Neural cell (in vitro differentiated cells): Measurements from ENCODE around the gene TMEM147. TPM values are rescaled to one million over a fixed set of nuclear protein-coding genes. Genes with fewer than 3 reads are reported as not detected.

ENCODE experiments used
- H2AFZ ChIP-seq: fragments of 200-600, 300-800 bp; sonication (generic), shearing (Covaris generic); 2 replicates; pipeline ENCODE4 v1.6.0; 2014; ENCODE audit warnings: low read depth, mild to moderate bottlenecking, antibody characterized with exemption, low read length, moderate library complexity
- H3F3A ChIP-seq: fragments of 200-600 bp; shearing (Covaris generic); 2 replicates; pipeline ENCODE4 v1.6.1; 2016; ENCODE audit warnings: mild to moderate bottlenecking, moderate library complexity, mixed read lengths, antibody characterized with exemption, low read length; ENCODE audit not compliant: insufficient read depth, poor library complexity, severe bottlenecking
- H3K27ac ChIP-seq: fragments of 200-600, 300-800 bp; sonication (generic), shearing (Covaris generic); 2 replicates; pipeline ENCODE4 v1.5.1; 2014; ENCODE audit warnings: mild to moderate bottlenecking, low read length, moderate library complexity
- H3K27me3 ChIP-seq: fragments of 300-800, 200-600 bp; sonication (generic), shearing (Covaris generic); 2 replicates; pipeline ENCODE4 v1.6.0; 2014; ENCODE audit warnings: mild to moderate bottlenecking, low read depth, low read length, moderate library complexity; ENCODE audit not compliant: insufficient read depth
- H3K36me3 ChIP-seq: fragments of 300-800, 200-600 bp; sonication (generic), shearing (Covaris generic); 2 replicates; pipeline ENCODE4 v1.5.1; 2014; ENCODE audit warnings: mild to moderate bottlenecking, antibody characterized with exemption, low read length, moderate library complexity; ENCODE audit not compliant: insufficient read depth
- H3K4me2 ChIP-seq: fragments of 300-800, 200-600 bp; sonication (generic), shearing (Covaris generic); 2 replicates; pipeline ENCODE4 v1.6.0; 2014; ENCODE audit warnings: mild to moderate bottlenecking, low read length
- H3K4me3 ChIP-seq: fragments of 300-800, 200-600 bp; sonication (generic), shearing (Covaris generic); 2 replicates; pipeline ENCODE4 v1.5.1; 2014; ENCODE audit warnings: mild to moderate bottlenecking, low read length, moderate library complexity
- H3K79me2 ChIP-seq: fragments of 200-600 bp; shearing (Covaris generic); replicated peaks from 2 replicates; pipeline ENCODE4 v1.6.0; 2014; ENCODE audit warnings: mild to moderate bottlenecking, low read length, moderate library complexity; ENCODE audit not compliant: insufficient read depth
- H3K9ac ChIP-seq: fragments of 300-800, 200-600 bp; sonication (generic), shearing (Covaris generic); 2 replicates; pipeline ENCODE4 v1.6.1; 2016; ENCODE audit warnings: mild to moderate bottlenecking, low read length, mixed read lengths
- H3K9me2 ChIP-seq: fragments of 200-600 bp; shearing (Covaris generic); 2 replicates; pipeline ENCODE4 v1.6.1; 2016; ENCODE audit warnings: mild to moderate bottlenecking, low read length, mixed read lengths; ENCODE audit not compliant: insufficient read depth
- H3K9me3 ChIP-seq: fragments of 200-600, 300-800 bp; sonication (generic), shearing (Covaris generic); 2 replicates; pipeline ENCODE4 v1.6.1; 2016; ENCODE audit warnings: mild to moderate bottlenecking, mixed run types, low read length, moderate library complexity, mixed read lengths
- H4K20me1 ChIP-seq: fragments of 200-600 bp; shearing (Covaris generic); 2 replicates; pipeline ENCODE4 v1.6.1; 2016; ENCODE audit warnings: mild to moderate bottlenecking, mixed run types; ENCODE audit not compliant: insufficient read depth
- EP300 ChIP-seq: fragments of 450-650 bp; conservative IDR thresholded peaks from 2 replicates; pipeline ENCODE4 v1.6.1; 2014; ENCODE audit warnings: antibody characterized with exemption, mild to moderate bottlenecking, moderate library complexity; ENCODE audit not compliant: poor library complexity, severe bottlenecking
- EZH2 ChIP-seq: fragments of 200-600, 300-800 bp; shearing (Covaris generic), sonication (generic); IDR thresholded peaks from 2 replicates; pipeline ENCODE4 v1.6.1; 2014; ENCODE audit warnings: antibody characterized with exemption, low read length, borderline replicate concordance, mild to moderate bottlenecking; ENCODE audit not compliant: insufficient read depth, poor library complexity, severe bottlenecking
- MXI1 ChIP-seq: fragments of 450-650 bp; conservative IDR thresholded peaks from 2 replicates; pipeline ENCODE4 v1.6.1; 2014; ENCODE audit warnings: antibody characterized with exemption, mild to moderate bottlenecking; ENCODE audit not compliant: poor library complexity, severe bottlenecking
- POLR2AphosphoS5 ChIP-seq: IDR thresholded peaks from 2 replicates; pipeline ENCODE4 v1.6.1; 2012
- RAD21 ChIP-seq: fragments of 450-650 bp; conservative IDR thresholded peaks from 2 replicates; pipeline ENCODE4 v1.6.1; 2014; ENCODE audit warnings: antibody characterized with exemption, mild to moderate bottlenecking, moderate library complexity
- SMC3 ChIP-seq: fragments of 450-650 bp; conservative IDR thresholded peaks from 2 replicates; pipeline ENCODE4 v1.6.1; 2014; ENCODE audit warnings: antibody characterized with exemption, mild to moderate bottlenecking, moderate library complexity; ENCODE audit not compliant: poor library complexity
- TAF1 ChIP-seq: IDR thresholded peaks from 2 replicates; pipeline ENCODE4 v1.6.1; 2012; ENCODE audit warnings: low read depth
- polyA plus RNA-seq: library from polyadenylated mRNA; depleted of rRNA; stranded (reverse); fragments of >200 nt; gene quantifications from 2 replicates; pipeline ENCODE4 v1.2.3, GENCODE V29; 2014
- TF ChIP-seq, protein P1 (sequence below): fragments of 450-650 bp; IDR thresholded peaks from 2 replicates; pipeline ENCODE4 v1.5.1; 2014; ENCODE audit warnings: antibody characterized with exemption, mild to moderate bottlenecking, moderate library complexity; ENCODE audit not compliant: poor library complexity, severe bottlenecking
- TF ChIP-seq, protein P2 (sequence below): IDR thresholded peaks from 2 replicates; pipeline ENCODE4 v1.6.1; 2012; ENCODE audit warnings: borderline replicate concordance

The TMEM147 gene
- polyA plus RNA-seq, 1 donor from 2014 or later, result 106 TPM

DNA sequence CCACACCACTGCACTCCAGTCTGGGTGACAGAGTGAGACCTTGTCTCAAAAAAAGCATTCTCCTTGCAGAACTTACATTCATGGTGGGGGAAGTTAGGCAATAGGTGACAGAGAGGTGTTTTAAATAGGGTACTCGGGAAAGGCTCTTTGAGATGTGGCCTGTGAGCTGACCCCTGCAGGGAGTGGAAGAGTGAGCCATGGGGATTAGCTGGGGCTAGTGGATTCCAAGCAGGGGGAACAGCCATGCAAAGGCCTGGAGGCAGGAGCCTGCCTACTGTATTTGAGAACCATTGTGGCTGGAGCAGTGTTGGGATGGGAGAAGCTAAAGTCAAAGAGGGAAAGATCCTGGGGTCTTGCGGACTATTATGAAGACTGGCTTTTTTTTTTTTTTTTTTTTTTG lies 28.1 kb upstream of the TMEM147 start:
- Histone ChIP-seq H3K9me2 (no peaks in the 10 kb centered on the region), H3F3A (no peaks in the 10 kb centered on the region), H4K20me1 (no peaks in the 10 kb centered on the region), H3K9me3 (no peaks in the 10 kb centered on the region), H3K4me3 (no peak overlapping the region), H3K79me2 (no peaks in the 10 kb centered on the region), H3K27ac (no peak overlapping the region), H3K27me3 (peaks cover 4% of the 10 kb centered on the region), H3K4me2 (no peak overlapping the region), H3K36me3 (no peaks in the 10 kb centered on the region), H3K9ac (no peak overlapping the region), H2AFZ (no peak overlapping the region)
- TF ChIP-seq SMC3 (no peak), MXI1 (no peak), EP300 (no peak), RAD21 (no peak), TAF1 (no peak), POLR2AphosphoS5 (no peak), EZH2 (no peak)
- TF ChIP-seq, protein P1, sequence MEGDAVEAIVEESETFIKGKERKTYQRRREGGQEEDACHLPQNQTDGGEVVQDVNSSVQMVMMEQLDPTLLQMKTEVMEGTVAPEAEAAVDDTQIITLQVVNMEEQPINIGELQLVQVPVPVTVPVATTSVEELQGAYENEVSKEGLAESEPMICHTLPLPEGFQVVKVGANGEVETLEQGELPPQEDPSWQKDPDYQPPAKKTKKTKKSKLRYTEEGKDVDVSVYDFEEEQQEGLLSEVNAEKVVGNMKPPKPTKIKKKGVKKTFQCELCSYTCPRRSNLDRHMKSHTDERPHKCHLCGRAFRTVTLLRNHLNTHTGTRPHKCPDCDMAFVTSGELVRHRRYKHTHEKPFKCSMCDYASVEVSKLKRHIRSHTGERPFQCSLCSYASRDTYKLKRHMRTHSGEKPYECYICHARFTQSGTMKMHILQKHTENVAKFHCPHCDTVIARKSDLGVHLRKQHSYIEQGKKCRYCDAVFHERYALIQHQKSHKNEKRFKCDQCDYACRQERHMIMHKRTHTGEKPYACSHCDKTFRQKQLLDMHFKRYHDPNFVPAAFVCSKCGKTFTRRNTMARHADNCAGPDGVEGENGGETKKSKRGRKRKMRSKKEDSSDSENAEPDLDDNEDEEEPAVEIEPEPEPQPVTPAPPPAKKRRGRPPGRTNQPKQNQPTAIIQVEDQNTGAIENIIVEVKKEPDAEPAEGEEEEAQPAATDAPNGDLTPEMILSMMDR, result no peak
- TF ChIP-seq, protein P2, sequence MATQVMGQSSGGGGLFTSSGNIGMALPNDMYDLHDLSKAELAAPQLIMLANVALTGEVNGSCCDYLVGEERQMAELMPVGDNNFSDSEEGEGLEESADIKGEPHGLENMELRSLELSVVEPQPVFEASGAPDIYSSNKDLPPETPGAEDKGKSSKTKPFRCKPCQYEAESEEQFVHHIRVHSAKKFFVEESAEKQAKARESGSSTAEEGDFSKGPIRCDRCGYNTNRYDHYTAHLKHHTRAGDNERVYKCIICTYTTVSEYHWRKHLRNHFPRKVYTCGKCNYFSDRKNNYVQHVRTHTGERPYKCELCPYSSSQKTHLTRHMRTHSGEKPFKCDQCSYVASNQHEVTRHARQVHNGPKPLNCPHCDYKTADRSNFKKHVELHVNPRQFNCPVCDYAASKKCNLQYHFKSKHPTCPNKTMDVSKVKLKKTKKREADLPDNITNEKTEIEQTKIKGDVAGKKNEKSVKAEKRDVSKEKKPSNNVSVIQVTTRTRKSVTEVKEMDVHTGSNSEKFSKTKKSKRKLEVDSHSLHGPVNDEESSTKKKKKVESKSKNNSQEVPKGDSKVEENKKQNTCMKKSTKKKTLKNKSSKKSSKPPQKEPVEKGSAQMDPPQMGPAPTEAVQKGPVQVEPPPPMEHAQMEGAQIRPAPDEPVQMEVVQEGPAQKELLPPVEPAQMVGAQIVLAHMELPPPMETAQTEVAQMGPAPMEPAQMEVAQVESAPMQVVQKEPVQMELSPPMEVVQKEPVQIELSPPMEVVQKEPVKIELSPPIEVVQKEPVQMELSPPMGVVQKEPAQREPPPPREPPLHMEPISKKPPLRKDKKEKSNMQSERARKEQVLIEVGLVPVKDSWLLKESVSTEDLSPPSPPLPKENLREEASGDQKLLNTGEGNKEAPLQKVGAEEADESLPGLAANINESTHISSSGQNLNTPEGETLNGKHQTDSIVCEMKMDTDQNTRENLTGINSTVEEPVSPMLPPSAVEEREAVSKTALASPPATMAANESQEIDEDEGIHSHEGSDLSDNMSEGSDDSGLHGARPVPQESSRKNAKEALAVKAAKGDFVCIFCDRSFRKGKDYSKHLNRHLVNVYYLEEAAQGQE, result no peak

DNA sequence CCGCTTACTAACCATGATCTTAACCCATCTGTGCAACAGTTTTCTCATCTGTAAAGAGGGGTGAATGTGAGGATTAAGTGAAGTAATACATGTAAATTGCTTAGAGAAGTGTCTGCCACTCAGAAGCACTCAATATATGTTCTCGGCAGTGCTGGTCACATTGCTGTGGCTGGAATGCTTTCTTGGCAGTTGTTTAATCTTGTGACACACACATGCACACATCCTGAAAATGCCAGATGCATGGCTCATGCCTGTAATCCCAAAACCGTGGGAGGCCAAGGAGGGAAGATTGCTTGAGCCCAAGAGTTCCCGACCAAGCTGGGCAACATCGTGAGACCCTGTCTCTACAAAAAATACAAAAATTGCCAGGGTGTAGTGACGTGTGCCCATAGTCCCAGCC lies 27.1 kb upstream of the TMEM147 start:
- TF ChIP-seq, protein P1, result no peak
- TF ChIP-seq, protein P2, result no peak
- TF ChIP-seq TAF1 (no peak), EZH2 (no peak), POLR2AphosphoS5 (no peak), RAD21 (no peak), MXI1 (no peak), SMC3 (no peak), EP300 (no peak)
- H3K4me3 ChIP-seq, result no peak overlapping the region
- H2AFZ ChIP-seq, result no peak overlapping the region
- H3K36me3 ChIP-seq, result no peaks in the 10 kb centered on the region
- H3K9me3 ChIP-seq, result no peaks in the 10 kb centered on the region
- no peaks in the 10 kb centered on the region for H3K79me2 ChIP-seq
- no peaks in the 10 kb centered on the region for H3K9me2 ChIP-seq
- H3K9ac ChIP-seq, result no peak overlapping the region
- peaks cover 4% of the 10 kb centered on the region for H3K27me3 ChIP-seq
- H3F3A ChIP-seq, result no peaks in the 10 kb centered on the region
- H4K20me1 ChIP-seq, result no peaks in the 10 kb centered on the region
- H3K4me2 ChIP-seq, result no peak overlapping the region
- no peak overlapping the region for H3K27ac ChIP-seq
